Measurements from ENCODE around the gene PCSK6. TPM values are rescaled to one million over a fixed set of nuclear protein-coding genes. Genes with fewer than 3 reads are reported as not detected.

The PCSK6 gene
- polyA plus RNA-seq, 1 donor from 2014 or later: 1.1 TPM

DNA sequence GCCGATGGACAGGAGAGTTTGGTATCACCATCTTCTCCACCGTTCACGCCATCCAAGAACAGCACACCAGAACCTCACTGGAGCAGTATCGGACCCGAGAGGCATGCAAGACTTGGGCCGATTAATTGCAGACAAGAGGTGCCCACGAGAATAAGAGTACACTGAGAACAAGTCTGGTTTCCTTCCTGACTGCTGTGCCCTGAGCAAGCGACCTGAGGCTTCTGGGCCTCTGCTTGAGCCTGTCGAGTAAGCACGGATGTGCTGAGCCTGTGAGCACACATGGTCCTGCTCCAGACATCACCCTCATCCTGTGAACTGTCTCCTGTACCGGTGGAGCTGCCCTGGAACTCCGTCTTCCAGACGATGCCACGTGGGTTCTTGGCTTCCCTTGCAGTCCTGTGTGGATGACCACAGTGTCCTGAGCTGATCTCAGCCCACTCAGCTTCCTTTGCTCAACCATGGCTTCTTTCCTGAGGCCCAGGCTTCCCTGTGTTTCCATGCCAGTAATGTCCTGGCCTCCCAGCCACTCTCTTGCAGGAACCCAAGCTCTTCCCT, 160.1 kb downstream of the PCSK6 start:
- Histone ChIP-seq H3K27me3 (ENCODE audit: insufficient read depth, low read depth, low read length) (no peaks in the 10 kb centered on the region), H3K9me3 (ENCODE audit: low read length) (no peaks in the 10 kb centered on the region), H3F3A (ENCODE audit: insufficient read depth, low read length, poor library complexity, severe bottlenecking) (no peaks in the 10 kb centered on the region), H2AFZ (ENCODE audit: low read depth, low read length) (no peak overlapping the region), H3K4me2 (ENCODE audit: low read length) (no peak overlapping the region), H3K27ac (ENCODE audit: low read length) (no peak overlapping the region), H3K79me2 (replicated peaks; ENCODE audit: insufficient read depth, low read length) (no peaks in the 10 kb centered on the region), H3K9me2 (ENCODE audit: insufficient read depth, low read length) (no peaks in the 10 kb centered on the region), H3K4me3 (ENCODE audit: low read length) (no peak overlapping the region), H3K36me3 (ENCODE audit: insufficient read depth, low read length) (no peaks in the 10 kb centered on the region), H4K20me1 (ENCODE audit: insufficient read depth) (no peaks in the 10 kb centered on the region), H3K9ac (ENCODE audit: low read length) (no peak overlapping the region)
- no peak for TF ChIP-seq RAD21 (conservative IDR thresholded peaks at IDR 0.05)
- no peak for TF ChIP-seq EP300 (conservative IDR thresholded peaks at IDR 0.05; ENCODE audit: poor library complexity, severe bottlenecking)
- TF ChIP-seq EZH2 (IDR thresholded peaks at IDR 0.05; ENCODE audit: borderline replicate concordance, insufficient read depth, low read length, poor library complexity, severe bottlenecking): no peak
- no peak for TF ChIP-seq TAF1 (IDR thresholded peaks at IDR 0.05; ENCODE audit: low read depth)
- TF ChIP-seq REST (IDR thresholded peaks at IDR 0.05; ENCODE audit: borderline replicate concordance): no peak
- TF ChIP-seq, protein P1, sequence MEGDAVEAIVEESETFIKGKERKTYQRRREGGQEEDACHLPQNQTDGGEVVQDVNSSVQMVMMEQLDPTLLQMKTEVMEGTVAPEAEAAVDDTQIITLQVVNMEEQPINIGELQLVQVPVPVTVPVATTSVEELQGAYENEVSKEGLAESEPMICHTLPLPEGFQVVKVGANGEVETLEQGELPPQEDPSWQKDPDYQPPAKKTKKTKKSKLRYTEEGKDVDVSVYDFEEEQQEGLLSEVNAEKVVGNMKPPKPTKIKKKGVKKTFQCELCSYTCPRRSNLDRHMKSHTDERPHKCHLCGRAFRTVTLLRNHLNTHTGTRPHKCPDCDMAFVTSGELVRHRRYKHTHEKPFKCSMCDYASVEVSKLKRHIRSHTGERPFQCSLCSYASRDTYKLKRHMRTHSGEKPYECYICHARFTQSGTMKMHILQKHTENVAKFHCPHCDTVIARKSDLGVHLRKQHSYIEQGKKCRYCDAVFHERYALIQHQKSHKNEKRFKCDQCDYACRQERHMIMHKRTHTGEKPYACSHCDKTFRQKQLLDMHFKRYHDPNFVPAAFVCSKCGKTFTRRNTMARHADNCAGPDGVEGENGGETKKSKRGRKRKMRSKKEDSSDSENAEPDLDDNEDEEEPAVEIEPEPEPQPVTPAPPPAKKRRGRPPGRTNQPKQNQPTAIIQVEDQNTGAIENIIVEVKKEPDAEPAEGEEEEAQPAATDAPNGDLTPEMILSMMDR (IDR thresholded peaks at IDR 0.05; ENCODE audit: poor library complexity, severe bottlenecking): no peak
- no peak for TF ChIP-seq SMC3 (conservative IDR thresholded peaks at IDR 0.05; ENCODE audit: poor library complexity)
- TF ChIP-seq MXI1 (conservative IDR thresholded peaks at IDR 0.05; ENCODE audit: poor library complexity, severe bottlenecking): no peak
- no peak for TF ChIP-seq POLR2AphosphoS5 (IDR thresholded peaks at IDR 0.05)

- Histone ChIP-seq H3K27ac (ENCODE audit: low read length) (no peak overlapping the region), H3K4me3 (ENCODE audit: low read length) (no peak overlapping the region), H3K36me3 (ENCODE audit: insufficient read depth, low read length) (no peaks in the 10 kb centered on the region), H2AFZ (ENCODE audit: low read depth, low read length) (no peak overlapping the region), H4K20me1 (ENCODE audit: insufficient read depth) (no peaks in the 10 kb centered on the region), H3F3A (ENCODE audit: insufficient read depth, low read length, poor library complexity, severe bottlenecking) (no peaks in the 10 kb centered on the region), H3K9ac (ENCODE audit: low read length) (no peak overlapping the region), H3K79me2 (replicated peaks; ENCODE audit: insufficient read depth, low read length) (no peaks in the 10 kb centered on the region), H3K27me3 (ENCODE audit: insufficient read depth, low read depth, low read length) (no peaks in the 10 kb centered on the region), H3K9me3 (ENCODE audit: low read length) (no peaks in the 10 kb centered on the region), H3K4me2 (ENCODE audit: low read length) (no peak overlapping the region), H3K9me2 (ENCODE audit: insufficient read depth, low read length) (no peaks in the 10 kb centered on the region)
- TF ChIP-seq EZH2 (IDR thresholded peaks at IDR 0.05; ENCODE audit: borderline replicate concordance, insufficient read depth, low read length, poor library complexity, severe bottlenecking): no peak
- no peak for TF ChIP-seq SMC3 (conservative IDR thresholded peaks at IDR 0.05; ENCODE audit: poor library complexity)
- TF ChIP-seq, protein P1 (IDR thresholded peaks at IDR 0.05; ENCODE audit: poor library complexity, severe bottlenecking): no peak
- no peak for TF ChIP-seq EP300 (conservative IDR thresholded peaks at IDR 0.05; ENCODE audit: poor library complexity, severe bottlenecking)
- no peak for TF ChIP-seq REST (IDR thresholded peaks at IDR 0.05; ENCODE audit: borderline replicate concordance)
- TF ChIP-seq RAD21 (conservative IDR thresholded peaks at IDR 0.05): no peak
- TF ChIP-seq POLR2AphosphoS5 (IDR thresholded peaks at IDR 0.05): no peak
- no peak for TF ChIP-seq MXI1 (conservative IDR thresholded peaks at IDR 0.05; ENCODE audit: poor library complexity, severe bottlenecking)
- no peak for TF ChIP-seq TAF1 (IDR thresholded peaks at IDR 0.05; ENCODE audit: low read depth)
These were observed 161.5 kb downstream of the PCSK6 start for GRCh38 chr15:101328001-101328400.

All from neural cell (in vitro differentiated cells).